GM21447 (cell line): ENCODE measurements around the gene ATP6AP1.
A peak's percentile ranks its signal among the peaks of the same experiment; 100 is the strongest.
"Not testable (repeated sequence)": the region's sequence is repeated elsewhere in the genome, so short reads cannot be mapped to it uniquely, and the experiment has no call there.

Source experiments
- ATAC-seq: cut with Tn5 transposase; IDR thresholded peaks from one replicate; pipeline ENCODE4 v1.9.1; 2021; ENCODE audit not compliant: unreplicated experiment

Gene ATP6AP1

GRCh38 chrX:154399527-154400368 lies 28.7 kb upstream of the ATP6AP1 start:
- ATAC-seq = no peak

GRCh38 chrX:154400369-154400817 lies 28.1 kb upstream of the ATP6AP1 start:
- ATAC-seq = not testable (repeated sequence)

- no peak for ATAC-seq
Observed at GRCh38 chrX:154401045-154401799, 27.3 kb upstream of the ATP6AP1 start.

- no peak for ATAC-seq
Observed at GRCh38 chrX:154401918-154402621, 26.4 kb upstream of the ATP6AP1 start.

GRCh38 chrX:154402622-154403127 lies 25.8 kb upstream of the ATP6AP1 start:
- ATAC-seq = no peak

GRCh38 chrX:154403192-154403591 lies 25.3 kb upstream of the ATP6AP1 start:
- ATAC-seq = no peak

- no peak for ATAC-seq
Observed at GRCh38 chrX:154403858-154404257, 24.6 kb upstream of the ATP6AP1 start.

GRCh38 chrX:154404625-154405192 lies 23.8 kb upstream of the ATP6AP1 start:
- ATAC-seq = no peak

GRCh38 chrX:154408659-154409221 lies 19.7 kb upstream of the ATP6AP1 start:
- no peak for ATAC-seq

GRCh38 chrX:154409222-154409871 lies 19.1 kb upstream of the ATP6AP1 start, which contains the start of gene DNASE1L1:
TSS of gene DNASE1L1 (minus strand) at chrX:154409254. CDS start at chrX:154405568, 3,686 bp downstream.
- ATAC-seq = peak; percentile 59

- ATAC-seq = peak; percentile 61
Observed at GRCh38 chrX:154411981-154412340, 16.5 kb upstream of the ATP6AP1 start.

GRCh38 chrX:154412468-154412867 lies 16.0 kb upstream of the ATP6AP1 start:
- no peak for ATAC-seq

- no peak for ATAC-seq
Observed at GRCh38 chrX:154413142-154413541, 15.3 kb upstream of the ATP6AP1 start.

GRCh38 chrX:154417157-154417556 lies 11.3 kb upstream of the ATP6AP1 start:
- no peak for ATAC-seq

- no peak for ATAC-seq
Observed at GRCh38 chrX:154419189-154419588, 9.3 kb upstream of the ATP6AP1 start.

- ATAC-seq = no peak
Observed at GRCh38 chrX:154419688-154420401, 8.6 kb upstream of the ATP6AP1 start.

GRCh38 chrX:154420402-154420756 lies 8.1 kb upstream of the ATP6AP1 start:
- no peak for ATAC-seq

- ATAC-seq = no peak
Observed at GRCh38 chrX:154426916-154427770, 1.3 kb upstream of the ATP6AP1 start.

- ATAC-seq = no peak
Observed at GRCh38 chrX:154429711-154430110, 1.2 kb downstream of the ATP6AP1 start.
